ENCODE results near the gene KDM2A. TPM values are rescaled to one million over a fixed set of nuclear protein-coding genes. Genes with fewer than 3 reads are reported as not detected.
A peak's percentile ranks its signal among the peaks of the same experiment; 100 is the strongest.

Gene KDM2A
- total RNA-seq, 1 donor from 2014 or later, result 31.7 TPM

- DNase-seq (ENCODE audit: low read depth in 2 of 2), result no peak
These were observed 164.5 kb downstream of the KDM2A start for GRCh38 chr11:67283481-67283963.

GRCh38 chr11:67284811-67285540, 165.9 kb downstream of the KDM2A start:
- no peak for DNase-seq (ENCODE audit: low read depth in 2 of 2)

- no peak for DNase-seq (ENCODE audit: low read depth in 2 of 2)
These were observed 166.8 kb downstream of the KDM2A start for GRCh38 chr11:67285541-67286498.

GRCh38 chr11:67286621-67287333, 167.7 kb downstream of the KDM2A start:
- no peak for DNase-seq (ENCODE audit: low read depth in 2 of 2)

GRCh38 chr11:67287355-67288197, 168.5 kb downstream of the KDM2A start:
- DNase-seq (ENCODE audit: low read depth in 2 of 2), result no peak

- DNase-seq (ENCODE audit: low read depth in 2 of 2), result no peak
These were observed 169.1 kb downstream of the KDM2A start for GRCh38 chr11:67288198-67288451.

GRCh38 chr11:67288452-67289225, 169.6 kb downstream of the KDM2A start:
- DNase-seq (ENCODE audit: low read depth in 2 of 2), result peak; percentile 87 to 91

GRCh38 chr11:67289226-67289650, 170.2 kb downstream of the KDM2A start, which contains the start of gene ANKRD13D:
Gene ANKRD13D (plus strand): TSS chr11:67289303. CDS start chr11:67289461, 158 bp downstream.
- no peak for DNase-seq (ENCODE audit: low read depth in 2 of 2)

GRCh38 chr11:67289651-67290479, 170.8 kb downstream of the KDM2A start:
- peak in 1 of 2 donors; percentile 29 for DNase-seq (ENCODE audit: low read depth in 2 of 2)

GRCh38 chr11:67290801-67291200, 171.7 kb downstream of the KDM2A start:
- no peak for DNase-seq (ENCODE audit: low read depth in 2 of 2)

- DNase-seq (ENCODE audit: low read depth in 2 of 2), result no peak
These were observed 172.7 kb downstream of the KDM2A start for GRCh38 chr11:67291481-67292381.

GRCh38 chr11:67292671-67293070, 173.6 kb downstream of the KDM2A start:
- no peak for DNase-seq (ENCODE audit: low read depth in 2 of 2)

GRCh38 chr11:67293090-67293489, 174.0 kb downstream of the KDM2A start:
- DNase-seq (ENCODE audit: low read depth in 2 of 2), result peak; percentile 23 to 83

- no peak for DNase-seq (ENCODE audit: low read depth in 2 of 2)
These were observed 176.8 kb downstream of the KDM2A start for GRCh38 chr11:67295846-67296245.

GRCh38 chr11:67298786-67299185, 179.7 kb downstream of the KDM2A start:
- no peak for DNase-seq (ENCODE audit: low read depth in 2 of 2)

- no peak for DNase-seq (ENCODE audit: low read depth in 2 of 2)
These were observed 180.6 kb downstream of the KDM2A start for GRCh38 chr11:67299471-67300191.

- no peak for DNase-seq (ENCODE audit: low read depth in 2 of 2)
These were observed 181.2 kb downstream of the KDM2A start for GRCh38 chr11:67300256-67300755.
